ENCODE data around the gene AXL.
"Not testable (repeated sequence)": the region's sequence is repeated elsewhere in the genome, so short reads cannot be mapped to it uniquely, and the experiment has no call there.

Gene AXL

GRCh38 chr19:41206926-41207750 lies 11.9 kb upstream of the AXL start:
- no peak for DNase-seq

- DNase-seq: no peak
Measured at GRCh38 chr19:41214161-41214560, 4.9 kb upstream of the AXL start.

- DNase-seq: no peak
Measured at GRCh38 chr19:41217741-41218140, 1.3 kb upstream of the AXL start.

- DNase-seq: no peak
Measured at GRCh38 chr19:41218249-41218614, 791 bp upstream of the AXL start.

GRCh38 chr19:41219924-41220567 lies 1.0 kb downstream of the AXL start:
- no peak for DNase-seq

GRCh38 chr19:41220811-41221210 lies 1.8 kb downstream of the AXL start:
- DNase-seq: no peak

GRCh38 chr19:41221514-41222205 lies 2.6 kb downstream of the AXL start:
- no peak for DNase-seq

GRCh38 chr19:41222240-41222639 lies 3.2 kb downstream of the AXL start:
- no peak for DNase-seq

GRCh38 chr19:41223431-41224234 lies 4.6 kb downstream of the AXL start:
- no peak for DNase-seq

- DNase-seq: no peak
Measured at GRCh38 chr19:41224632-41225031, 5.6 kb downstream of the AXL start.

- DNase-seq: no peak
Measured at GRCh38 chr19:41225238-41226052, 6.4 kb downstream of the AXL start.

GRCh38 chr19:41226053-41226873 lies 7.2 kb downstream of the AXL start:
- DNase-seq: no peak

GRCh38 chr19:41226874-41227390 lies 7.9 kb downstream of the AXL start:
- no peak for DNase-seq

GRCh38 chr19:41228486-41228885 lies 9.5 kb downstream of the AXL start:
- DNase-seq: no peak

GRCh38 chr19:41229338-41229737 lies 10.3 kb downstream of the AXL start:
- DNase-seq: not testable (repeated sequence)

GRCh38 chr19:41230067-41230857 lies 11.2 kb downstream of the AXL start:
- no peak for DNase-seq

GRCh38 chr19:41232686-41233085 lies 13.7 kb downstream of the AXL start:
- no peak for DNase-seq

- DNase-seq: no peak
Measured at GRCh38 chr19:41233748-41234240, 14.8 kb downstream of the AXL start.

- no peak for DNase-seq
Measured at GRCh38 chr19:41234512-41235168, 15.6 kb downstream of the AXL start.

All from NCI-H187 (cell line).